HG03469 (cell line): ENCODE measurements around the gene LAMP5.

Experiments used
- ATAC-seq: cut with Tn5 transposase; IDR thresholded peaks from one replicate; pipeline ENCODE4 v1.9.1; 2021; ENCODE audit warnings: mild to moderate bottlenecking, moderate library complexity, moderate number of reproducible peaks; ENCODE audit not compliant: unreplicated experiment

Gene LAMP5

GRCh38 chr20:9532069-9532838, 17.9 kb downstream of the LAMP5 start:
- ATAC-seq = no peak

DNA sequence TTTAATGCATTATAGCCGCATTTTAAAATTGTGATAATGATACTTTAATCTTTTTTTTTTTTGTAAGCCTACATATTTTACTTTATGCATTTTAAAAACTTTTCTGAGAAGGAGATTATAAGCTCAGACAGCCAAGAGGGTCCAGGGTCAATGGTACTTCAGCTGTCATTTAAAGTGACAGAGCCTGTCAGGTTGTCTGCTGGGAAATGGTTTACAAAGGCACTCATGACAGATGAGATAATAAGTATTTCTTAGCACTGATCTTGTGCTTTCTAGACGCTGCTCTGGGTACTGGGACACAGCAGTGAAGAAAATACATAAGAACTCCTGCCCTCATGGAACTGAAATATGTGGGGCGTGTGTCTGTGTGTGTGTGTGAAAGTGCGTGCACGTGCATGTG, 19.6 kb downstream of the LAMP5 start:
- no peak for ATAC-seq

GRCh38 chr20:9535449-9535848, 21.1 kb downstream of the LAMP5 start:
- no peak for ATAC-seq

GRCh38 chr20:9543214-9543613, 28.8 kb downstream of the LAMP5 start:
- no peak for ATAC-seq

DNA sequence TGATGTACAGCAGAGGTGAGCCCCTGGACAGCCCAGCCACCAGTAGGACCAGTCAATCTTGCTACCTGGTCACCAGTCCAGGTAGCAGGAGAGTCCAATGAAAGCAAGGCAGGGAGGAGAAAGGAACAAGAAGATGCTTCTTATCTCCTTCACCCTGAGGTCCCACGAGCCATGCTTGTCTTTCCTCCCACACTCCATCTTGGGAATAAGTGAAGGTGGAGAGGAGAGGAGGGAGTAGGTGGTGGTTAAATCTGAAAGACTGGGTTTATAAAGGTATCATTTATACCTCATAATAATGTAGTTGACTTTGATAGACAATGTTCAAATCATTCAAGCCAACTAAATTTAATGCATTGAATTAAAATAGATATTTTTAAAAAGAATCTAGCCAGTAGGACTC, 35.9 kb downstream of the LAMP5 start:
- ATAC-seq = no peak

DNA sequence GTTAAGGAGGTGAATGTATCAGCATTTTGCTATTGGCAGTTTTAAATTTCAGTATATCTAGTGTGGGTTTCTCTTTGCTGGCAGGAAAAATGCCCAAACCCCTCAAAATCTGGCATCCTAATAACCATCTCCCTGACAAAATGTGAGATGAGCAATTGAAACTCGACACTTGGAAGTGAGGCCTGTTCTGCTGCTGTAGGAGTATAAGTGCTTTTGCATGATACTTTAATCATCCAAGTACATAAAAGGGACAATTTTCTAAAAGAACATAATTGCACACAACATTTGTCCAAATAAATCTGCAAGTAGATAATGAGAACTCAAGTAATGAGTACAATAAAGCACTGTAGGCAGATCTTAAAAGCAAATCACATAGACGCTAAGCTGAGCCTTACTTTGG, 36.5 kb downstream of the LAMP5 start:
- ATAC-seq = no peak

DNA sequence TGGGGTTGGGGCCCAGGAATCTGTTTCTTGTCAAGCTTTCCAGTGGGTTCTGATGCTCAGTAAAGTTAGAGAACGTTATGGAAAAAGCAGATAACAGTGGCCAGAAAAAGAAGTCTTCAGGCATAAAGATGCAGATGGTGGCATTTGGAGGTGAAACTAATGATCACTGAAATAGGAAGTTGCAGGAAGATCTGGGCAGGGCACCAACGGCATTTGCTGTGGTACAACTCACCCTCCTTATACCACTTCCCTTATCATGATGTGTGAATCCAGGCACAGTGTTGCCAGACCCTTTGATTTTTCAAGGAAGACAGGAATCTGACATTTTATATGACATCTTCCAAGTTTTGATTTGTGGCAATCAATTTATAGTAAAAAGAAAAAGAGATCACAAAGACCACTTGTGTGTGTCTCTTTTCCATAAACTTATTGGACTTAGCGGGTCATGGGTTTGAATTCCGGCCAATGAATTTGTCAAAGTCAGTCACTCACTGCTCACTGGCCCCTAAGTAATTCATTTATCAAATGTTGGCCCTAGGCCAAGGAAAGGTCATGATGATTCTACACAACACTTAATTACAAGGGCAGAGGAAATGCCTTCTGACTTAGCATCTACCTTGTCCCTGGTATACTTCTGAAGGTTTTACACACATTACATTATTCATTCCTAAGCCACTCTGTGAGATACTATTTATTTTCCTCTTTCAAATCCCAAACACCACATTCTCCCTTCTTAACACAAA, 37.6 kb downstream of the LAMP5 start:
- no peak for ATAC-seq

DNA sequence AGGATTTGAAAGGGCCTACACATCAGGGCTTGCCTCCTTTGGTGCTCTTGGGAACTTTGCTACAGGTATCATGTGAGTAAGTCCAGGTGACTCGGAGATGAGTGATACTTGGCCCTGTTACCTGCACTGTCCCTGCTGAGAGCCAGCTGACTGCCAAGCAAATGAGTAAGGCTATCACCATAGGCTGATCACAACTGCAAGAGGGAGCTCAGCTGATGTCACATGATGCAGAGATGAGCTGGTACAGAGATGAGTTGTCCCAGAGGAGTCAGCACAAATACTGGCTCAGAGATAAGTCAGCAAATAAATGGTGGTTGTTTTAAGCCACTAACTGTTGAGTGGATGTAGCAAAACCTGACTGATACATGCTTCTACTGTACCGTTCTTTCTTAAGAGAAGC, 41.4 kb downstream of the LAMP5 start:
- no peak for ATAC-seq

DNA sequence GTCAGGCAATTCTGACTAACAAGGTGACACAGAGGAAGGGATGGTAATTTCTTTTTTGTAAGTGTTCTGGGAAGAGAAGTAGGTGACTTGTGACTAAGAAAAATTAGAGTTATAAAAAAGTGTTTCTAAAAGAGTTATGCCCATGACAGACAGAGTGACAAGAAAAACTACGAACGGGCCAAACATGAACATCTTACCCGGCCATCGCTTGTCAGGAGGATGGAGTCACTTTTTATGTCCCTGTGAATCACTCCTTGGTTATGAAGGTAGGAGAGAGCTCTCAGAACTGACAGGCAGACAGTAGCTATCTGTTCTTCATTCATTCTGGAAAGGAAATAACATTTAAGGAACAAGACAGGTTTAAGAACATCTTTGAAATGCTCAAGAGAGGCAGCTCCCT, 43.0 kb downstream of the LAMP5 start:
- ATAC-seq = no peak

GRCh38 chr20:9565910-9566550, 51.6 kb downstream of the LAMP5 start:
- ATAC-seq = no peak

DNA sequence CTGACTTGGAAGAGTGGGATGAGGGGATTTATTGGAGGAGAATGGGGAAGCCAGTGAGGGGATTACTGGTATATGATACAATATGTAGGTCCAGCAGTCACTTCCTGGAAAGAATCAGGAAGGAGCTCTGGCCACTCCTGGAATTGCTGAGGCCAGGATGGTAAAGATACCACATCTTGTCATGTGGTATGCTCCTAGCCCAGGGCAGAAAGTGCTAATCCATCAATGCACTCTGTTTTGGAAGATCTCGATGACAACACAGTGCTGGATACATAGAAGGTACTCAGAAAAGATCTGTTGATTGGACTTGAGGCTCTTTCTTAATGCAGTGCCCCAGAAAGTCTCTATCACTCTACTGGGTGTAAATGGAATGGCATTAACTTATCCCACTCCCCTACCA, 52.6 kb downstream of the LAMP5 start:
- ATAC-seq = no peak

DNA sequence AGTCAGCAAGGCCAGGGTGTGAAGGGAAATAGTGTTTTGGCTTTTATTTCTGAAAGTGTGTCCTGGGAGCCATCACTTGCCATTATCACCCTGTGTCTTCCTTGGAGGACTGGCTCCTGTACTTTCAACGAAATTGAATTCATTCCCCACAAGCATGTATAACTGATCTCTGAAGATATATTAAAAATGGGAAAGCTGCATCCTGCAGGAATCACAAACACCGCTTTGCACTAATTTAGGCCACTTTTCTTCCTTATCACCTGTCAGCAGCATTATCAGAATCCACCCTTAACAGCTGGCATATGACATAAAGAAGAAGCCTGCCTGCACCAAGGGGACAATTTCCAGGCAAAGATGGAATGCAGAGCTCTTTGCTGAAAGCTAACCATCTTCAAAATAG, 56.2 kb downstream of the LAMP5 start:
- no peak for ATAC-seq

DNA sequence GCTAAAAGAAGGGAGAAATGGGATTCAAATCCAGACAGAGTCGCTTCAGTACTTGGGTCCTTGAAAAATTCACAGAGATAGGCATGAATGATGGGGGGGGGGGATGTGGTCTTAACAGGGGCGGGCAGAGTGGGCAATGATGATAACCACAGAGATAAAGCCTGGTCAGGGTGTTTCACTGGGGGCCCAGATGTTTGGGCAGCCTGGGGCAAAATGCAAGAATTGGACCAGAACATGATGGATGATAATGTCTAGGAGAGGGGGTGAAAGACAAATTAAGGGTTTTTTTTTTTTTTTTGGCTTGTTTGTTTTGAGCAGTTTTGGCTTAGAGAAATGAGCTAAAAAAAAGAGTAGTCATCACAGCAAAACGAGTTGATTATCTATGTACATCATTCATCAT, 57.4 kb downstream of the LAMP5 start:
- no peak for ATAC-seq

DNA sequence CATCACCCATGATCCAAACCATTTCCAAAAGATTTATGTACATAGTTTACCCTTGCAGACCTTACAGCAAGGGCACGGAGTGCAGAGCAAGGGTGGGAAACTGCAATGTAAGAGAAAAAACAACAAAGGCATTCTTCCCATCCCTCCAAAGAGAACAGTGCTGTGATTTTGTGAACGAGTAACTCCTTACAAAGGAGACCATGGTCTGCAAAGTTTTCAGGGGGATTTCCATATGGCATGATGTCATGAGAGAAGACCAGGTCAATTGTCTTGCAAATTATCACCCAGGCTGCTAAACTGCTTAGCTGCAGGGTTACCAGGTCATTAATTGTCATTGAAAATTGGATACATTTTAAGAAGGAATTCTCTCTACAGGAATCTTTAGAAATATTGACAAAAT, 58.3 kb downstream of the LAMP5 start:
- no peak for ATAC-seq

- no peak for ATAC-seq
Measured at GRCh38 chr20:9573335-9574151, 59.2 kb downstream of the LAMP5 start.

DNA sequence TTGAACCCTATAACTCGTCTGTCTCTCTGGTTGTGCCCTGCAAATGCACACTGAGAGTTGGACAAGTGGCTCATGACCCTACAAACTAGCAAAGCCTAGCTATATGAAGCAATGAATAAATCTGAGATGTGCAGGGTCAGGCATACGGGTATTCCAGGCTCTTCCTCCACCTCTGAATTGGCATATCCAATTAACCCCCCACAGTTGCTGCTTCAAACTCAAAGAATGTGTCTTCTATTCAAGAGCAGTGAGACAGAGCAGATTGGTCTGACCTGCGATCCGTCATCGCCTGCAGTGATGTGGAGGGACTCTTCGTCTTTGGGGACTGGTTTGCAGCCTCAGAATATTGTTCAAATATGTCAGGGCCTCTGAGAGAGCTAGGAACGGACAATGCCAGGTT, 59.8 kb downstream of the LAMP5 start:
- no peak for ATAC-seq

- ATAC-seq = no peak
Measured at GRCh38 chr20:9574776-9575175, 60.4 kb downstream of the LAMP5 start.

DNA sequence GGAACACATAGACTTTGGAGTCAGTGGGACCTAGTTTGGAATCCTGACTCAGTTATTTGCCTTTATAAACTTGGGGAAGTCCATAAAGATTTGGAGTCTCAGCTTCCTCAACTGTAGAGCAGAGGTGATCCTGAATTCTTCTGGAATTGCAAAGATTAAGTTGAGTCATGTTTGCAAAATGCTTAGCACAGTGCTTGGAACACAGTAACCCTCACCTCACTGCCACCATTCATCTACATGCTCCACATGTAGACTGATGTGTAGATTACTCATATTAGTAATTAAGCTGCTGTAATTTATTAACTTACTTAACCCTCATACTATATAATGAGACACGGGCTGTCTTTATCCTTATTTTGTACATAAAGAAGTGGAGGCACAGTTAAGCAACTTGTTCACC, 61.4 kb downstream of the LAMP5 start:
- no peak for ATAC-seq

GRCh38 chr20:9576695-9577094, 62.3 kb downstream of the LAMP5 start:
- ATAC-seq = no peak

- no peak for ATAC-seq
Measured at GRCh38 chr20:9577397-9577796, 63.0 kb downstream of the LAMP5 start.

GRCh38 chr20:9578594-9578993, 64.2 kb downstream of the LAMP5 start:
- ATAC-seq = no peak
